GM18867 (cell line): Measurements from ENCODE around the gene SLCO1B1.
"Not testable (repeated sequence)": the region's sequence is repeated elsewhere in the genome, so short reads cannot be mapped to it uniquely, and the experiment has no call there.

Experiments
- ATAC-seq: cut with Tn5 transposase; IDR thresholded peaks from one replicate; pipeline ENCODE4 v1.9.1; 2021; ENCODE audit warnings: mild to moderate bottlenecking, moderate library complexity; ENCODE audit not compliant: unreplicated experiment

Gene SLCO1B1

GRCh38 chr12:21130998-21131397 is at the start of gene SLCO1B1:
Gene SLCO1B1, plus strand, starts transcription at chr12:21131194. Its CDS starts 10,381 bp downstream, at chr12:21141575.
- ATAC-seq, result no peak

GRCh38 chr12:21084753-21085152 is 46.2 kb upstream of the SLCO1B1 start:
- not testable (repeated sequence) for ATAC-seq

GRCh38 chr12:21111732-21112131 is 19.3 kb upstream of the SLCO1B1 start:
- no peak for ATAC-seq

- ATAC-seq, result no peak
Measured at GRCh38 chr12:21113266-21113665, 17.7 kb upstream of the SLCO1B1 start.

- no peak for ATAC-seq
Measured at GRCh38 chr12:21117995-21118394, 13.0 kb upstream of the SLCO1B1 start.

- no peak for ATAC-seq
Measured at GRCh38 chr12:21118760-21119159, 12.2 kb upstream of the SLCO1B1 start.

- ATAC-seq, result no peak
Measured at GRCh38 chr12:21129351-21129750, 1.6 kb upstream of the SLCO1B1 start.

- ATAC-seq, result no peak
Measured at GRCh38 chr12:21129906-21130305, 1.1 kb upstream of the SLCO1B1 start.

- not testable (repeated sequence) for ATAC-seq
Measured at GRCh38 chr12:21137318-21137999, 6.5 kb downstream of the SLCO1B1 start.

- ATAC-seq, result no peak
Measured at GRCh38 chr12:21138016-21138415, 7.0 kb downstream of the SLCO1B1 start.

GRCh38 chr12:21144309-21144708 is 13.3 kb downstream of the SLCO1B1 start:
- ATAC-seq, result no peak

GRCh38 chr12:21149861-21150260 is 18.9 kb downstream of the SLCO1B1 start:
- ATAC-seq, result not testable (repeated sequence)

GRCh38 chr12:21151184-21151583 is 20.2 kb downstream of the SLCO1B1 start:
- ATAC-seq, result no peak

GRCh38 chr12:21155522-21156351 is 24.7 kb downstream of the SLCO1B1 start:
- ATAC-seq, result no peak

- no peak for ATAC-seq
Measured at GRCh38 chr12:21165048-21165447, 34.1 kb downstream of the SLCO1B1 start.

GRCh38 chr12:21169878-21170472 is 39.0 kb downstream of the SLCO1B1 start:
- peak; percentile 87 for ATAC-seq

- ATAC-seq, result no peak
Measured at GRCh38 chr12:21172079-21172478, 41.1 kb downstream of the SLCO1B1 start.

GRCh38 chr12:21183721-21184275 is 52.8 kb downstream of the SLCO1B1 start:
- ATAC-seq, result no peak

GRCh38 chr12:21190016-21190415 is 59.0 kb downstream of the SLCO1B1 start:
- ATAC-seq, result no peak

GRCh38 chr12:21214433-21214832 is 83.4 kb downstream of the SLCO1B1 start:
- not testable (repeated sequence) for ATAC-seq

- ATAC-seq, result no peak
Measured at GRCh38 chr12:21219206-21219605, 88.2 kb downstream of the SLCO1B1 start.
